Umbilical cord (tissue), 2 donors: ENCODE data around the gene MT1H. TPM values are rescaled to one million over a fixed set of nuclear protein-coding genes. Genes with fewer than 3 reads are reported as not detected.

ENCODE experiments used
- DNase-seq: peaks from one replicate; pipeline ENCODE4 v3.0.0-alpha.2; 2015; ENCODE audit warnings: low spot score
- total RNA-seq: library from RNA; depleted of rRNA; stranded (reverse); fragments of >200 nt; gene quantifications from one replicate; pipeline ENCODE4 v1.2.3, GENCODE V29; 2014; ENCODE audit warnings: low replicate concordance; ENCODE audit not compliant: insufficient read depth

Gene MT1H
- total RNA-seq, 1 donor from 2014 or later, result 13.0 TPM

- DNase-seq, result no peak
Observed at GRCh38 chr16:56636616-56637413, 32.8 kb upstream of the MT1H start.

DNA sequence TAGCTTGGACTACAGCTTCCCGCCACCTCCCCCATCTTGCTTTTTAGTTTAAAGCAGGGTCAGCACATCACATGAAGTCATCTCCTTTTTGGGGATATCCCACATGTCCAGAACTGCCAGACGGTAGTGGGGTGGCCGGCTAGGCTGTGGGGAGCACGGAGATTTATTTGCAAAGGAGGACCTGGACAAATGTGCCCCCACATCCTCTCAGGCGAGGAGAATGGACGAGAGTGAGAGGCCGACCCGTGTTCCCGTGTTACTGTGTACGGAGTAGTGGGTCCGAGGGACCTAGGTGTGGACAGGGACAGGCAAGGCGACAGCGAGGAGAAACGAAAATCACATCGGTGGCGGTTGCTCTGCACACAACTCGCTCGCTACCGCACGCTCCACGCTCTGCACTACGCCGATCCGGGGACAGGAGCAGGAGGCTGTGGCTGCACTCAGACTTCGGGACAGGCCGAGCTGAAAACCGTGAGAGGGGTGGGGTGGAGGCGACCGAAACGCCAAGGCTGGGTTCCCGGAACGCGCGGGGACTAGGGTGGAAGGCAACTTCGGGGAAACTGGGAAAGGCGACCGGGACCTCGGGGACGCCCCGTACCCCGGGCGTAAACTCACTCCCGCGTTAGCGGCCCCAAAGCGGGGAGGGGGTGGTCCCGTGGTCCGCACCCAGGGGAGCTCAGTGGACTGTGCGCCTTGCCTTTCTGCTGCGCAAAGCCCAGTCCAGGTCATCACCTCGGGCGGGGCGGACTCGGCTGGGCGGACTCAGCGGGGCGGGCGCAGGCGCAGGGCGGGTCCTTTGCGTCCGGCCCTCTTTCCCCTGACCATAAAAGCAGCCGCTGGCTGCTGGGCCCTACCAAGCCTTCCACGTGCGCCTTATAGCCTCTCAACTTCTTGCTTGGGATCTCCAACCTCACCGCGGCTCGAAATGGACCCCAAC is 31.5 kb upstream of the MT1H start, which contains the start of gene MT1A:
Gene MT1A, plus strand, starts transcription at position 853 of the 937 bp plus-strand sequence. Its CDS starts 73 bp downstream, at position 926.
- DNase-seq, result peak; percentile 59

GRCh38 chr16:56639045-56639444 is 30.6 kb upstream of the MT1H start:
- DNase-seq, result no peak

GRCh38 chr16:56640076-56640475 is 29.5 kb upstream of the MT1H start:
- DNase-seq, result no peak

DNA sequence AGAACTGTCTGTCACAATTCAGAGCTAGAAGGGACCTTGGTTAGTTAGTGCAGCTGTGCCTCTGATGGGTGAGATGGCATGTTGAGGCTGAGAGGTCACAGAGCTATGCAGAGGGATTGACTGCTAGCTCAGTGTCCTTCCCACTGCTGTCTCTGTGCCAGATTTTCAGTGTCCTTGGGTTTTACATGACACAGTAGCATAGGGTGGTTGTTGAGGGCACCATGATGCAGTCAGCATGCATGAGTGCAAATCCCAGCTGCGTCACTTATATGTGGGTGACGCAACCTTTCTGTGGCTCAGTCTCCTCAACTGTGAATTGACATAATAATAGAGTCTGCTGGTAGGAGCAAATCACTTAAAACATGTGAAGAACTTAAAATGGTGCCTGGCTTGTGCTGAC is 28.4 kb upstream of the MT1H start:
- no peak for DNase-seq

DNA sequence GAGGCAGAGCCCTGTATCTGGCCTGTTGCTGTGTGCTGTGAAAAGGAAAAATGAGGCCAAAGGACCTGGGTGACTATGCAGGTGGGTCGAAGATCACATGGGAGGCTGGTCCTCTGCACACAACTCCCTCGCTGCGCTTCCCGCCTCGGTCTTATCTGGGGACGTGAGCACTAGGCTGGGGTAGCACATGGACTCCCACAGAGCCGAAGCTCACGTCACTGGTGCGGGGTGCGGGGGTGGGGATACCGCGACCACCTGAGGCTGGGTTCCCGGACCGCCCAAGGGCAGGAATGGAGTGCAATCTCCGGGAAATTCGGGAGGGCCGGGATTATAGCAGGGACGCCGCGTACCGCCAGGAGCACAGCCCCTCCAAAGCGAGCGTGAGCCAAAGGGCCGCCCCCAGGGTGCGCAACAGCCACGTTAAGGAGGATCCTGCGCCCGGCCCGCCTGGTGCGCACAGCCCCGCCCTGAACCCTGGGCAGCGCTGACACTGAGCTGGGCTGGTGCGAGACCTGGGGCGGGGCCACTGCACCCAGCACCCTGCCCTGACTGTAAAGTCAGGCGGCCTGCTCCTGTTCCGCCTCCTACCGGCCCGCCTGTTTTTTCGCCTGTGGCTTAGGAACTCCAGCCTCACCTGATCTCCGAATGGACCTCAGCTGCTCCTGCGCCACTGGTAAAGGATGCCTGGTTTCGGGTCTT is 26.4 kb upstream of the MT1H start:
- DNase-seq, result no peak

- DNase-seq, result no peak
Observed at GRCh38 chr16:56643833-56644232, 25.8 kb upstream of the MT1H start.

DNA sequence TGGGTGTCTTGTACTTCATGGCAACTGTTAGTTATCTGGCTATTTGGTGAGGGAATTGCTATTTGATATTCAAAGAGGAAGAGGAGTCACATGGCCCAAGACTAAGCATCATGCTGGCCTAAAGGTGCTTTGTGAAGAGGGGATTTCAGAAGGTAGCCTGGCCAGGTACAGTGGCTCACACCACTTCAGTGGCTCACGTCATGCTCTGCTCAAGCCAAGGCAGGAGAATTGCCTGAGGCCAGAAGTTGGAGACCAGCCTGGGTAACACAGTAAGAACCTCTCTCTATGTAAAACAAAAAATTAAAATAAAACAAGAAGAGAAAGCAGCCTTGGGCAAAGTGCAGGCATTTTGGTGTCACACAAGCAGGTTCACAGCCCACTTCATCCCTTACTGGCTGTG is 24.3 kb upstream of the MT1H start:
- DNase-seq, result no peak

- no peak for DNase-seq
Observed at GRCh38 chr16:56645838-56646237, 23.8 kb upstream of the MT1H start.

DNA sequence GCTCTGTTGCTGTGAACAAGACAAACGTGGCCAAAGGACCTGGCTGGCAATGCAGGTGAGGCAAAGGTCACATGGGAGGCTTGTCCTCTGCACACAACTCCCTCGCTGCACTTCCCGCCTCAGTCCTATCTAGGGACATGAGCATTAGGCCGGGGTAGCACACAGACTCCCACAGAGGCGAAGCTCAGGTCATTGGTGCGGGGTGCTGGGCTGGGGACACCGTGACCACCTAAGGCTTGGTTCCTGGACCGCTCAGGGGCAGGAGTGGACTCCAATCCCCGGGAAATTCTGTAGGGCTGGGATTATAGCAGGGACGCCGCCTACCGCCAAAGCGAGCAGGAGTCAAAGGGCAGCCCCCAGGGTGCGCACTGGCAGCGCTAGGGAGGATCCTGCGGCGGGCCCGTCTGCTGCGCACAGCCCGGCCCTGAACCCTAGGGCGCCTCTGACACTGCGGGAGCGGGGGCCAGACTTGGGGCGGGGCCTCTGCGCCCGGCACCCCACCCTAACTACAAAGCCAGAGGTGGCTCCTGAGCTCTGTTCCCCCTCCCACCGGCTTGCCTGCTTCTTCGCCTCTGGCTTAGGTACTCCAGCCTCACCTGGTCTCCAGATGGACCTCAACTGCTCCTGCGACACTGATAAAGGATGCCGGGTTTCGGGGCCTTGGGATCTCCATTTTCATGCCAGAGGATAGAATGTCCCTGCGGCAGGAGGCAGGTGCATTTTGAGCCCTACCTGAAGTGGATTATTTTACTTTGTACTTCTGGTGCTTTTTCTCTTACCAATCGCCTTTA is 21.8 kb upstream of the MT1H start:
- DNase-seq, result no peak

DNA sequence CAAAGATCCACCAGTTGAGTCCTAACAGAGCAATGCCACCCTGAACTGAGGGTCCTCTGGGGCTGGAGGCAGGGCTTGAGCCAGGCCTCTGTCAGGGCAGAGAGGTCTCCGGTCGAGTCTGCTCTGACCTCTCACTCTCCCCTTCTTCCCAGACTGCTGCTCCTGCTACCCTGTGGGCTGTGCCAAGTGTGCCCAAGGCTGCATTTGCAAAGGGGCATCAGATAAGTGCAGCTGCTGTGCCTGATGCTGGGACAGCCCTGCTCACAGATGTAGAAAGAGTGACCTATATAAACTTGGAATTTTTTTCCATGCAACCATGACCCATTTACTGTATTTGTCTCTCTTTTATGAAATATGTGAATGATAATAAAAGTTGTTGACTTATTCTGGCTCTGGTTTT is 20.3 kb upstream of the MT1H start:
- no peak for DNase-seq

GRCh38 chr16:56649820-56650219 is 19.8 kb upstream of the MT1H start:
- no peak for DNase-seq

DNA sequence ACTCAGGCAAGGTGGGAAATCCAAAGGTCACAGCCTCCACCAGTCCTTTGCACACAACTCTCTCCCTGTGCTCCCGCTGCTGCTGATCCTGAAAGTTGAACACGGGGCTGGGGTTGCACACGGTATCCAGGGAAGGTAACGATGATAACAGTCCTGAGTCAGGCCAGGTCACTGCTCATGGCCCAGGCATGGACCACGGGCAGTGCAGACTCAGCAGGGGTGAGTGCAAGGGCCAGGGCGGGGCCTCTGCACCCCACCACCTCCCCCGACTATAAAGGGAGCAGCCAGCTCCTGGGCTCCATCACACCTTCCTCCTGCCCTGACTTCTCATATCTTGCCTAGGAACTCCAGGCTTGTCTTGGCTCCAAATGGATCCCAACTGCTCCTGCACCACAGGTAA is 18.0 kb upstream of the MT1H start, which contains the start of gene MT1B:
Gene MT1B, plus strand, starts transcription at position 301 of the 400 bp plus-strand sequence. Its CDS starts 68 bp downstream, at position 369.
- no peak for DNase-seq

DNA sequence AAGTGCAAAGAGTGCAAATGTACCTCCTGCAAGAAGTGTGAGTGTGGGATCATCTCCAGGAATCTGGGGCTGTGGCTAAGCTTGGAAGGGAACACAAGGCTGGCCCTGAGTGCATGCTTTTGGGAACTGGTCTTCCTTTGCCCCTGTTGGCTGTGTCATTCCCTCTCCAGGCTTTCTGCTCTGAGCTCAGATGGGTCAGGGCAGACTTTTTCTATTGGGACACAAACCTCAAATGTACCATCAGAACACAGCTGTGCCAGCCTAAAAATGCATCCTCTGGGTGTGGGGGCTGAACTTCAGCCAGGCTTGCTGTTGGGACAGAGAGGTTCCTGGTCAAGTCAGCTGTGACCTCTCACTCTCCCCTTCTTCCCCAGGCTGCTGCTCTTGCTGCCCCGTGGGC is 17.0 kb upstream of the MT1H start:
- no peak for DNase-seq

GRCh38 chr16:56653218-56653617 is 16.4 kb upstream of the MT1H start:
- DNase-seq, result no peak

DNA sequence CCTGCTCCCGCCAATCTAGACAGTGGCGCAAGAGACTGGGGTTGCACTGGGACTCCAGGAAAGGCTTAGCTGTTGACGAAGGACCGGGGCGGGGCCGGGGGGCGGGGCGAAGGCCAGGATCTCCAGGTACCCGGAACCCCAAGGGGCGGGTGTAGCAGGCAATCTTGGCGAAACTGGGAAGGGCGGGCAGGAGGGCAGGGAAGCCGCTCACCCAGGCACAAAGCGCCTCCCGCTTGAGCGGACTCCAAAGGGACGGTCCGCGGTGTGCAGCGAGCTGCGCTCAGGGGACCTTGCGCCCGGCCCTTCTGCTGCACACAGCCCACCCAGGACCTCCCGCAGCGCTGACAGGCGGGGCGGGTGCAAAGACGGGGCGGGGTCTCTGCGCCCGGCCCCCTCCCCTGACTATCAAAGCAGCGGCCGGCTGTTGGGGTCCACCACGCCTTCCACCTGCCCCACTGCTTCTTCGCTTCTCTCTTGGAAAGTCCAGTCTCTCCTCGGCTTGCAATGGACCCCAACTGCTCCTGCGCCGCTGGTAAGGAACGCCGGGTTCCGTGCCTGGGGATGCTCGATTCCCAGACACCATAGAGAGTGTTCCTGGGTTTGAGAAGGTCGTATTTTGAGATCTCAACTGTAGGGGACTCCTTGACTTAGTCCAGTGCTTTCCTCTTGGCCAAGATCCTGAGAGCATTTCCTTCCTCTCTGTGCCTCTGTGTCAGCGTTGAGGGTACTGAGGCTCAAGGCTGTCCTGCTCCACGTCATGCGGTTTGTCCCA is 11.9 kb upstream of the MT1H start, which contains the start of gene MT1F:
Gene MT1F, plus strand, starts transcription at position 405 of the 772 bp plus-strand sequence. Its CDS starts 100 bp downstream, at position 505.
- peak; percentile 50 for DNase-seq

GRCh38 chr16:56658327-56658875 is 11.2 kb upstream of the MT1H start:
- DNase-seq, result no peak

DNA sequence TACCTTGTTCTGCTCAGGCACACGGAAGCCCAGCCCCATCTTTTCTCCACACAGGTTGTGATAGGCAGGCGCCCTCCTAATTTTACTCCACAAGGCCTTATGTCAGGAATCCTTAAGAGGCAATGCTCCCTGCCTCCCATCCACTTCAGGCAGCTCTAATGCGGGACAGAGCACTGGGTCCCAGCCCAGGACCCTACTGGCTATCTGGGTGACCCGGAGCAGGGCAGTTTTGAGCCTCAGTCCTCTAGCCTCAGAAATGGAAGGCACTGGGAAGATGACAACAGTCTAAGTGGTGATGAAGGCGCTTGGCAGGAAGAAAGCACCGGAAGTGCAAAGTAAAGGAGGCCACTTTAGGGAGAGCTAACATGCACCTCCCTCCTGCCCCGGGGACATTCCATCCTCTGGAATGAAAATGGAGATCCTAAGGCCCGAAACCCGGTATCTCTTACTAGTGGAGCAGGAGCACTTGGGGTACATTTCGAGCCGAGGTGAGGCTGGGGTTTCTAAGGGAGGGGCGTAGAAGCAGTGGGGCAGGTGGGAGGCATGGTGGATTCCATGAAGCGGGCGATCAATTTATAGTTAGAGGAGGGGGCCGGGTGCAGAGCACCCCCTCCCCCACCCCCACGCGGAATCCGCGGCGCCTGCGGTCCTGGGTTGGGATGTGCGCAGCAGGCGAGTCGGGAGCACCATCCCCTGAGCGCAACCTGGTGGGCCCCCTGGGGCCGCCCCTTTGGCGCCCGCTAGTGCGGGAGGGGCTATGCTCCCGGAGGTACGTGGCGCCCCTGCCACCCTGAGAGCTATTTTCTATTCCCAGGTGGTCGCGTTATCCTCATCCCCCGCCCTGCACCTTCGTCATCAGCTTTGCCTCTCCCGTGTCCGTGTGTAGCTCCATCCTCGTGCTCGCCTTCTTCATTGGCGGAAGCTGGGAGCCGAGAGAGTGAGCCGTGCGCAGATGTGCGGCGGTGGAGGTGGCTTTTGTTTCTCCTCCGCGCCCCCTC is 7.0 kb upstream of the MT1H start:
- DNase-seq, result no peak
